A673 (cell line): Measurements from ENCODE around the gene GNAQ. TPM values are rescaled to one million over a fixed set of nuclear protein-coding genes. Genes with fewer than 3 reads are reported as not detected.

Experiments used
- Bru-seq: library from RNA; stranded (reverse); fragments of 400-500 nt; gene quantifications from one replicate; lab custom pipeline; 2021; lab: Mats Ljungman, UMichigan
- BruChase-seq, 2 experiments: library from RNA; stranded (reverse); fragments of 400-500 nt; gene quantifications; one replicate each; lab custom pipeline; 2021; lab: Mats Ljungman, UMichigan
- BruUV-seq: library from RNA; stranded (reverse); fragments of 400-500 nt; replicated peaks from 2 replicates; lab custom pipeline; 2021; lab: Mats Ljungman, UMichigan
- CTCF ChIA-PET: fragments of 300-600 bp; sonication (Branson Sonifier 250); formaldehyde crosslinking; loops from one replicate; lab custom pipeline; 2022; ENCODE audit warnings: antibody characterized with exemption; lab: Charles Lee
- POLR2A ChIA-PET: fragments of 300-600 bp; sonication (Branson Sonifier 250); formaldehyde crosslinking; loops from one replicate; lab custom pipeline; 2022; ENCODE audit warnings: antibody characterized with exemption; ENCODE audit not compliant: low non-redundant PET; lab: Charles Lee
- DNase-seq: peaks from one replicate; pipeline ENCODE4 v3.0.0-alpha.2; 2015; ENCODE audit warnings: low spot score
- H3K27ac ChIP-seq: fragments of 200-600 bp; sonication (generic); 2 replicates; pipeline ENCODE4 v1.5.1; 2016; ENCODE audit warnings: mixed run types, low read depth, mild to moderate bottlenecking, mixed read lengths, antibody characterized with exemption, low read length; ENCODE audit not compliant: poor library complexity, severe bottlenecking
- H3K27me3 ChIP-seq: fragments of 200-600 bp; sonication (generic); replicated peaks from 2 replicates; pipeline ENCODE4 v1.6.1; 2017; ENCODE audit warnings: mixed run types, low read depth, mild to moderate bottlenecking, mixed read lengths, antibody characterized with exemption, low read length; ENCODE audit not compliant: insufficient read depth, poor library complexity
- H3K36me3 ChIP-seq: fragments of 200-600 bp; sonication (generic); 2 replicates; pipeline ENCODE4 v1.6.1; 2016; ENCODE audit warnings: mixed run types, mild to moderate bottlenecking, mixed read lengths, antibody characterized with exemption, low read length; ENCODE audit not compliant: insufficient read depth, poor library complexity, severe bottlenecking
- H3K4me1 ChIP-seq: fragments of 200-600 bp; sonication (generic); 2 replicates; pipeline ENCODE4 v1.6.1; 2017; ENCODE audit warnings: mixed run types, mild to moderate bottlenecking, mixed read lengths, antibody characterized with exemption, low read length; ENCODE audit not compliant: insufficient read depth, poor library complexity, severe bottlenecking
- H3K4me3 ChIP-seq: fragments of 200-600 bp; sonication (generic); 2 replicates; pipeline ENCODE4 v1.5.1; 2016; ENCODE audit warnings: low read depth, mixed run types, mild to moderate bottlenecking, mixed read lengths, low read length; ENCODE audit not compliant: poor library complexity, severe bottlenecking
- H3K9me3 ChIP-seq: fragments of 200-600 bp; sonication (generic); 2 replicates; pipeline ENCODE4 v1.6.1; 2016; ENCODE audit warnings: mixed run types, low read depth, mild to moderate bottlenecking, mixed read lengths, antibody characterized with exemption, low read length; ENCODE audit not compliant: poor library complexity, severe bottlenecking
- CTCF ChIP-seq: fragments of 300-800, 200-600 bp; sonication (generic); conservative IDR thresholded peaks from 2 replicates; pipeline ENCODE4 v1.5.1; 2017; ENCODE audit warnings: low read depth, mild to moderate bottlenecking, antibody characterized with exemption, low read length, moderate library complexity, mixed read lengths
- EZH2 ChIP-seq: fragments of 200-600 bp; sonication (generic); IDR thresholded peaks from 2 replicates; pipeline ENCODE4 v1.6.1; 2017; ENCODE audit warnings: borderline replicate concordance, low read depth, mild to moderate bottlenecking, mixed read lengths, antibody characterized with exemption, low read length; ENCODE audit not compliant: poor library complexity, severe bottlenecking
- intact Hi-C: fragments of 100-400 bp; cut with micrococcal nuclease; formaldehyde crosslinking; loops from one replicate; pipeline ENCODE4 v1.10.0; 2022; ENCODE audit not compliant: unreplicated experiment
- long read RNA-seq: library from polyadenylated mRNA; stranded (forward); transcript quantifications from one replicate; pipeline ENCODE4 v2.0.0, GENCODE V29; 2022
- total RNA-seq: library from RNA; stranded (reverse); gene quantifications from 2 replicates; pipeline ENCODE4 v1.2.3, GENCODE V29; 2021

Gene GNAQ
- 68.6 and 69.9 TPM in 2 replicates for total RNA-seq
- percentile 93 among the genes with signal in this experiment for Bru-seq, nascent RNA
- BruChase-seq, experiment 1, labeled RNA remaining after a 2-hour chase, result percentile 86 among the genes with signal in this experiment
- BruChase-seq, experiment 2, labeled RNA remaining after a 6-hour chase, result percentile 83 among the genes with signal in this experiment
- long read RNA-seq, full-length matches to known transcripts, result 61 of 87 reads
- long read RNA-seq, partial matches to known transcripts, result 5 of 87 reads
- long read RNA-seq, other reads (novel, unspliced or antisense), result 21 of 87 reads

- H3K9me3 ChIP-seq, result no peaks in the 10 kb centered on the region
- intact Hi-C loops, result loop anchor here (5.0 kb wide), 1 partner anchor 589 kb away; no protein-coding TSS in a partner anchor
- TF ChIP-seq EZH2, result no peak
- TF ChIP-seq CTCF, result no peak
- peaks cover 46% of the 10 kb centered on the region for H3K4me1 ChIP-seq
- peak; percentile 54 for DNase-seq
- BruUV-seq, result no TSS peak
- H3K4me3 ChIP-seq, result peak within 1 kb of the TSS; percentile 89
- CTCF ChIA-PET, result no interaction called here
- peak within 1 kb of the TSS; percentile 87 for H3K27ac ChIP-seq
- POLR2A ChIA-PET, result interaction anchor here (0.6 to 0.9 kb wide), 2 partner anchors 102 to 236 kb away, joined by 3 to 4 read pairs; no protein-coding TSS in a partner anchor
- H3K36me3 ChIP-seq, result no peaks in the 10 kb centered on the region
- H3K27me3 ChIP-seq, result no peaks in the 10 kb centered on the region
Observed at GRCh38 chr9:78031444-78031892, at the start of gene GNAQ. Gene GNAQ, minus strand, starts transcription at chr9:78031811. Its CDS starts 576 bp downstream, at chr9:78031235.

- no peaks in the 10 kb centered on the region for H3K36me3 ChIP-seq
- no peak overlapping the region for H3K27ac ChIP-seq
- H3K4me3 ChIP-seq, result no peak overlapping the region
- no peaks in the 10 kb centered on the region for H3K27me3 ChIP-seq
- no peak for TF ChIP-seq EZH2
- TF ChIP-seq CTCF, result no peak
- CTCF ChIA-PET, result no interaction called here
- POLR2A ChIA-PET, result no interaction called here
- no peaks in the 10 kb centered on the region for H3K4me1 ChIP-seq
- DNase-seq, result no peak
- no TSS peak for BruUV-seq
- intact Hi-C loops, result loop anchor here (5.0 kb wide), 1 partner anchor 32 kb away; no protein-coding TSS in a partner anchor
- no peaks in the 10 kb centered on the region for H3K9me3 ChIP-seq
Observed at GRCh38 chr9:78074385-78075291, 43.0 kb upstream of the GNAQ start.

GRCh38 chr9:78073722-78074121 is 42.1 kb upstream of the GNAQ start:
- ChIA-PET CTCF (no interaction called here), POLR2A (no interaction called here)
- no peak for DNase-seq
- intact Hi-C loops, result no loop called here
- H3K9me3 ChIP-seq, result no peaks in the 10 kb centered on the region
- no peaks in the 10 kb centered on the region for H3K27me3 ChIP-seq
- no peak overlapping the region for H3K4me3 ChIP-seq
- no peak overlapping the region for H3K27ac ChIP-seq
- BruUV-seq, result no TSS peak
- no peaks in the 10 kb centered on the region for H3K4me1 ChIP-seq
- no peaks in the 10 kb centered on the region for H3K36me3 ChIP-seq
- TF ChIP-seq EZH2, result no peak
- TF ChIP-seq CTCF, result no peak
